Suprapubic skin (tissue), 4 donors: Measurements from ENCODE around the gene SERPINA12. TPM values are rescaled to one million over a fixed set of nuclear protein-coding genes. Genes with fewer than 3 reads are reported as not detected.
"Not testable (repeated sequence)": the region's sequence is repeated elsewhere in the genome, so short reads cannot be mapped to it uniquely, and the experiment has no call there.

Experiments used
- DNase-seq, 2 donors: peaks; one replicate each; pipeline ENCODE4 v3.0.0-alpha.2; 2019; ENCODE audit warnings: low spot score in 2 of 2
- H3K27ac ChIP-seq: fragments of 200-600 bp; sonication (generic); one replicate; pipeline ENCODE4 v1.5.1; 2019
- H3K27me3 ChIP-seq: fragments of 200-600 bp; sonication (generic); one replicate; pipeline ENCODE4 v1.5.1; 2019
- H3K36me3 ChIP-seq: fragments of 200-600 bp; sonication (generic); one replicate; pipeline ENCODE4 v1.5.1; 2019
- H3K4me1 ChIP-seq: fragments of 200-600 bp; sonication (generic); one replicate; pipeline ENCODE4 v1.5.1; 2019
- H3K4me3 ChIP-seq: fragments of 200-600 bp; sonication (generic); one replicate; pipeline ENCODE4 v1.5.1; 2019; ENCODE audit warnings: mild to moderate bottlenecking
- H3K9me3 ChIP-seq: fragments of 200-600 bp; sonication (generic); one replicate; pipeline ENCODE4 v1.5.1; 2019
- CTCF ChIP-seq, 2 donors: fragments of 200-600 bp in 1 of 2; fragments of 450-650 bp in 1 of 2; sonication (generic) in 1 of 2; IDR thresholded peaks; one replicate each; pipeline ENCODE4 v1.5.1; 2016 to 2019; ENCODE audit warnings: antibody characterized with exemption in 2 of 2, mild to moderate bottlenecking in 1 of 2, moderate library complexity in 1 of 2
- EP300 ChIP-seq: sonication (generic); formaldehyde crosslinking; IDR thresholded peaks from one replicate; pipeline ENCODE4 v1.6.1; 2017; ENCODE audit warnings: antibody characterized with exemption
- POLR2A ChIP-seq, 2 donors: fragments of 450-650 bp; IDR thresholded peaks; one replicate each; pipeline ENCODE4 v1.6.1; 2017; ENCODE audit warnings: antibody characterized with exemption in 2 of 2, mild to moderate bottlenecking in 2 of 2, moderate library complexity in 2 of 2
- POLR2AphosphoS5 ChIP-seq, 3 donors: sonication (generic); formaldehyde crosslinking; IDR thresholded peaks; one replicate each; pipeline ENCODE4 v1.6.1; 2017; ENCODE audit warnings: antibody characterized with exemption in 3 of 3
- WGBS: methylation state at CpG from one replicate; pipeline ENCODE4 v1.1.5; 2018; 5-methylcytosine and 5-hydroxymethylcytosine counted together
- total RNA-seq, 4 donors: library from RNA; depleted of rRNA; stranded (reverse); fragments of >200 nt; gene quantifications; one replicate each; pipeline ENCODE4 v1.1.0, GENCODE V29; 2016

The SERPINA12 gene
- total RNA-seq, 4 donors from 2014 or later: 91.3 to 486 (median 265) TPM

- Histone ChIP-seq H3K4me3 (no peak overlapping the region), H3K4me1 (peaks cover 12% of the 10 kb centered on the region), H3K27ac (no peak overlapping the region), H3K27me3 (no peaks in the 10 kb centered on the region), H3K36me3 (no peaks in the 10 kb centered on the region), H3K9me3 (peaks cover 9% of the 10 kb centered on the region)
- WGBS: 91% methylated on average over 10 of the region's 10 CpGs
- DNase-seq: no peak
- no peak for TF ChIP-seq CTCF (IDR thresholded peaks at IDR 0.05)
- no peak for TF ChIP-seq POLR2A (IDR thresholded peaks at IDR 0.05)
- TF ChIP-seq POLR2AphosphoS5 (IDR thresholded peaks at IDR 0.05): no peak
- no peak for TF ChIP-seq EP300
Observed at GRCh38 chr14:94483071-94483451, 26.2 kb downstream of the SERPINA12 start.

DNA sequence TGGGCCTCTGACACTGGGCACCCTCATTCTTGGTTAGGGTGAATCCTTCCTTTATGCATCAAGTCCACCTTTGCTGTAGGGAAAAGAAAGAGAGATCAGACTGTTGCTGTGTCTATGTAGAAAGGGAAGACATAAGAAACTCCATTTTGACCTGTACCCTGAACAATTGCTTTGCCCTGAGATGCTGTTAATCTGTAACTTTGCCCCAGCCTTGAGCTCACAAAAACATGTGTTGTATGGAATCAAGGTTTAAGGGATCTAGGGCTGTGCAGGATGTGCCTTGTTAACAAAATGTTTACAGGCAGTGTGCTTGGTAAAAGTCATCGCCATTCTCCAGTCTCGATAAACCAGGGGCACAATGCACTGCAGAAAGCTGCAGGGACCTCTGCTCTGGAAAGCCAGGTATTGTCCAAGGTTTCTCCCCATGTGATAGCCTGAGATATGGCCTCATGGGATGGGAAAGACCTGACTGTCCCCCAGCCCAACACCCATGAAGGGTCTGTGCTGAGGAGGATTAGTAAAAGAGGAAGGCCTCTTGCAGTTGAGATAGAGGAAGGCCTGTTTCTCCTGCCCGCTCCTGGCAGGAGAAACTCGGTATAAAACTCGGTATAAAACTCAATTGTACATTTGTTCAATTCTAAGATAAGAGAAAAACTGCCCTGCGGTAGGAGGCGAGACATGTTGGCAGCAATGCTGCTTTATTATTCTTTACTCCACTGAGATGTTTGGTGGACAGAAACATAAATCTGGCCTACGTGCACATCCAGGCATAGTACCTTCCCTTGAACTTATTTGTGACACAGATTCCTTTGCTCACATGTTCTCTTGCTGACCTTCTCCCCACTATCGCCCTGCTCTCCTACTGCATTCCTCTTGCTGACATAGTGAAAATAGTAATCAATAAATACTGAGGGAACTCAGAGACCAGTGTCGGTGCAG is 26.9 kb downstream of the SERPINA12 start:
- H3K27ac ChIP-seq, H3K9me3 ChIP-seq, DNase-seq, H3K27me3 ChIP-seq, H3K4me3 ChIP-seq, H3K36me3 ChIP-seq: not testable (repeated sequence)
- peaks cover 12% of the 10 kb centered on the region for H3K4me1 ChIP-seq
- WGBS: 91% methylated on average over 10 of the region's 10 CpGs

DNA sequence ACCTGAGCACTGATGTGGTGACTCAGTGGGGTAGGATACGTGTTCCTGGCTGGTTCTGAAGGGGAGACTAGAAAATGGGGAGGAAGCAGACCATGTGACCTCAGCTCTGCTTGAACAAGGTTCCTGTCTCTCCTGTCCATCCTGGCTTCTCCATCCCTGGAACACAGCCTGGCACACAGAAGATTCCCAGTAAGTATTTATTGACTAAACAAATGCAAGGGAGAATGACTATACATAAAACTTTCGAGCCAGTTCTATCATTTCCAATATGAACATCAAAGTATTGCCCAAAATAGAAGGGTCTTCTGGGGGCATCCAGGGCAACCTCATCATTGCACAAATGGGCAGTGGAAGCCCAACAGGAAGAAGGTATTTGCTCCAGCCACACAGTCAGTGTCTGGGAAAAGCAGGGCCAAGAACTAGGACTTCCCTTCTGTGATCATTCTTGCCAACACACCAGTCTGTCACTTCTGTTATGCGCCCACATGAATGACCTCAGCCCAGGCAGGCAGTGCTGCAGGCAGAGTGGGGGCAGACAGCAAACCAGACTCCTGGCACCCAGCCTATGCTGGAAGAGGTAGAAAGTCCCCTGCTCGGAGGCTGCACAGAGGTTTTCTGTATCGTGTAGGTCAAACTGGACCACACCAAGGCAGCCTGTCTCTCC is 27.7 kb downstream of the SERPINA12 start:
- TF ChIP-seq POLR2A (IDR thresholded peaks at IDR 0.05) (no peak), CTCF (IDR thresholded peaks at IDR 0.05) (no peak), POLR2AphosphoS5 (IDR thresholded peaks at IDR 0.05) (no peak), EP300 (no peak)
- H3K27ac ChIP-seq: no peak overlapping the region
- H3K27me3 ChIP-seq: no peaks in the 10 kb centered on the region
- H3K9me3 ChIP-seq: peaks cover 10% of the 10 kb centered on the region
- WGBS: 63% methylated on average over 4 of the region's 5 CpGs
- no peaks in the 10 kb centered on the region for H3K36me3 ChIP-seq
- no peak for DNase-seq
- no peak overlapping the region for H3K4me3 ChIP-seq
- H3K4me1 ChIP-seq: peaks cover 8% of the 10 kb centered on the region

DNA sequence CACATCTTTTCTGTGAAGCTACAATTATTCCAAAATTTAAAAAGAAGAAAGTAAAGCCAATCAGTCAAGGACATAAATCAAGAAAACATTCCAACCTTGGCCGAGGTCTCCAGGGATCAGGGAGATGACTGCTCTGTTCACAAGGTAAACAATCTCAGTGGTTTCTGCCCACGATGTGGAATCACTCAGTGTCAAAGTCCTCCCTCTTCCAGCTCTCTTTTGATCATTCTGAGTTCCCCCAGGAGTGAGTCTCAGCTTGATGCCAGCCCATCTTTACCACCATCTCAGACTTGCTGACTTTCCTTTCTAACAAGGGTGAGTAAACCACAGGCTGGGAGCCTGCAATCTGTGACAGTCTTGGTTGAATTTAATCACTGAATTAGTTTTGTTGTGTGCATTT is 28.5 kb downstream of the SERPINA12 start:
- DNase-seq: peak in 1 of 2 donors; percentile 4
- Histone ChIP-seq H3K9me3 (peaks cover 10% of the 10 kb centered on the region), H3K27me3 (no peaks in the 10 kb centered on the region), H3K4me3 (no peak overlapping the region), H3K36me3 (no peaks in the 10 kb centered on the region), H3K4me1 (peaks cover under 1% of the 10 kb centered on the region), H3K27ac (no peak overlapping the region)
- 21% methylated on average over 2 of the region's 2 CpGs for WGBS
- TF ChIP-seq POLR2AphosphoS5 (IDR thresholded peaks at IDR 0.05) (no peak), POLR2A (IDR thresholded peaks at IDR 0.05) (no peak), EP300 (no peak), CTCF (IDR thresholded peaks at IDR 0.05) (no peak)

GRCh38 chr14:94478420-94478819 is 30.8 kb downstream of the SERPINA12 start:
- Histone ChIP-seq H3K4me1 (no peaks in the 10 kb centered on the region), H3K9me3 (peaks cover 10% of the 10 kb centered on the region), H3K36me3 (no peaks in the 10 kb centered on the region), H3K27ac (no peak overlapping the region), H3K4me3 (no peak overlapping the region), H3K27me3 (no peaks in the 10 kb centered on the region)
- no peak for DNase-seq
- no peak for TF ChIP-seq EP300
- TF ChIP-seq POLR2AphosphoS5 (IDR thresholded peaks at IDR 0.05): no peak
- no peak for TF ChIP-seq CTCF (IDR thresholded peaks at IDR 0.05)
- TF ChIP-seq POLR2A (IDR thresholded peaks at IDR 0.05): no peak
